T-helper 22 cell (primary cell): ENCODE data around the gene LYVE1.

Experiments used
- DNase-seq: peaks from one replicate; pipeline ENCODE4 v3.0.0-alpha.2; 2020; ENCODE audit warnings: low read depth

The LYVE1 gene

GRCh38 chr11:10556590-10556989 is 11.9 kb downstream of the LYVE1 start:
- no peak for DNase-seq

GRCh38 chr11:10551845-10552352 is 16.6 kb downstream of the LYVE1 start:
- DNase-seq, result no peak

- DNase-seq, result no peak
These were observed 17.2 kb downstream of the LYVE1 start for GRCh38 chr11:10551290-10551592.

GRCh38 chr11:10550503-10551289 is 17.8 kb downstream of the LYVE1 start:
- DNase-seq, result no peak

GRCh38 chr11:10544491-10545465 is 23.7 kb downstream of the LYVE1 start:
- DNase-seq, result no peak

- no peak for DNase-seq
These were observed 24.7 kb downstream of the LYVE1 start for GRCh38 chr11:10543782-10544181.

- no peak for DNase-seq
These were observed 25.7 kb downstream of the LYVE1 start for GRCh38 chr11:10542776-10543175.

GRCh38 chr11:10541561-10541930 is 26.9 kb downstream of the LYVE1 start:
- DNase-seq, result no peak

GRCh38 chr11:10540915-10541560 is 27.4 kb downstream of the LYVE1 start, which contains the start of gene RNF141:
Gene RNF141 (minus strand): TSS chr11:10541187. CDS start chr11:10534158, 7,029 bp downstream.
- DNase-seq, result peak; percentile 82

- DNase-seq, result no peak
These were observed 27.9 kb downstream of the LYVE1 start for GRCh38 chr11:10540546-10540914.

- no peak for DNase-seq
These were observed 29.1 kb downstream of the LYVE1 start for GRCh38 chr11:10539339-10539738.

GRCh38 chr11:10538924-10539323 is 29.5 kb downstream of the LYVE1 start:
- DNase-seq, result no peak

- no peak for DNase-seq
These were observed 30.9 kb downstream of the LYVE1 start for GRCh38 chr11:10537600-10537999.

- DNase-seq, result no peak
These were observed 34.1 kb downstream of the LYVE1 start for GRCh38 chr11:10534316-10534715.

GRCh38 chr11:10533323-10533722 is 35.1 kb downstream of the LYVE1 start:
- no peak for DNase-seq

- DNase-seq, result no peak
These were observed 35.9 kb downstream of the LYVE1 start for GRCh38 chr11:10532526-10532925.

- no peak for DNase-seq
These were observed 39.2 kb downstream of the LYVE1 start for GRCh38 chr11:10529279-10529678.

- no peak for DNase-seq
These were observed 40.3 kb downstream of the LYVE1 start for GRCh38 chr11:10528121-10528520.

GRCh38 chr11:10526974-10527918 is 41.2 kb downstream of the LYVE1 start:
- no peak for DNase-seq

GRCh38 chr11:10524471-10524870 is 44.0 kb downstream of the LYVE1 start:
- DNase-seq, result no peak

GRCh38 chr11:10522921-10523320 is 45.5 kb downstream of the LYVE1 start:
- no peak for DNase-seq
